Heart left ventricle (tissue), 16 donors: ENCODE results near the gene EMID1. TPM values are rescaled to one million over a fixed set of nuclear protein-coding genes. Genes with fewer than 3 reads are reported as not detected.

ENCODE experiments used
- ATAC-seq, 4 donors: fragments of 200-7000 bp; cut with Tn5 transposase; one replicate each; pipeline ENCODE4 v1.9.1; 2020 to 2022; ENCODE audit warnings: moderate library complexity in 4 of 4, mild to moderate bottlenecking in 3 of 4, moderate number of reproducible peaks in 1 of 4
- DNase-seq, 5 donors: peaks; one replicate each; pipeline ENCODE4 v3.0.0-alpha.2; 2020
- H3K27ac ChIP-seq, 12 donors: fragments of 200-600 bp; sonication (generic) in 4 of 12; one replicate each; pipeline versions ENCODE4 v1.5.0 to v1.8.0; 2016 to 2022; ENCODE audit warnings: mild to moderate bottlenecking in 2 of 12
- H3K27me3 ChIP-seq, 9 donors: fragments of 200-600 bp; sonication (generic) in 2 of 9; one replicate each; pipeline versions ENCODE4 v1.5.1 to v1.8.0; 2016 to 2022; ENCODE audit warnings: mild to moderate bottlenecking in 3 of 9
- H3K36me3 ChIP-seq, 9 donors: fragments of 200-600 bp; sonication (generic) in 2 of 9; one replicate each; pipeline versions ENCODE4 v1.5.0 to v1.8.0; 2018 to 2022; ENCODE audit warnings: mild to moderate bottlenecking in 2 of 9
- H3K4me1 ChIP-seq, 12 donors: fragments of 200-600 bp; sonication (generic) in 4 of 12; one replicate each; pipeline versions ENCODE4 v1.5.0 to v1.8.0; 2016 to 2022; ENCODE audit warnings: mild to moderate bottlenecking in 3 of 12
- H3K4me3 ChIP-seq, 12 donors: fragments of 200-600 bp; sonication (generic) in 4 of 12; one replicate each; pipeline versions ENCODE4 v1.5.0 to v1.8.0; 2017 to 2022; ENCODE audit warnings: mild to moderate bottlenecking in 9 of 12, moderate library complexity in 4 of 12
- H3K9me3 ChIP-seq, 12 donors: fragments of 200-600 bp; sonication (generic) in 4 of 12; one replicate each; pipeline versions ENCODE4 v1.5.0 to v1.8.0; 2016 to 2022; ENCODE audit warnings: mild to moderate bottlenecking in 1 of 12
- CTCF ChIP-seq, 12 donors: fragments of 200-600 bp; sonication (generic) in 4 of 12; IDR thresholded peaks; one replicate each; pipeline versions ENCODE4 v1.5.0 to v1.8.0; 2018 to 2022; ENCODE audit warnings: antibody characterized with exemption in 12 of 12, mild to moderate bottlenecking in 5 of 12
- POLR2A ChIP-seq, 2 donors: fragments of 450-650 bp; IDR thresholded peaks; one replicate each; pipeline ENCODE4 v1.6.1; 2017; ENCODE audit warnings: antibody characterized with exemption in 2 of 2, mild to moderate bottlenecking in 2 of 2, moderate library complexity in 2 of 2
- WGBS, 4 donors: extraction: QIAGEN DNeasy Blood & Tissue Kit in 2 of 4; methylation state at CpG; one replicate each; pipeline versions ENCODE4 v1.1.5 to v1.1.7; 2013 to 2018; 5-methylcytosine and 5-hydroxymethylcytosine counted together
- intact Hi-C, 10 donors: fragments of 100-400 bp; cut with DNase I; formaldehyde crosslinking; loops; one replicate each; pipeline versions ENCODE4 v1.11.1 to v1.14.2; 2022
- polyA plus RNA-seq, 2 donors: library from polyadenylated mRNA; stranded (reverse); fragments of 200-250 nt; gene quantifications; one replicate each; pipeline ENCODE4 v1.2.3, GENCODE V29; 2013
- total RNA-seq, 9 donors: library from RNA; depleted of rRNA in 2 of 9; stranded (reverse); fragments of >200 nt in 2 of 9; fragmentation: NEBNext Ultra II Directional in 3 of 9; extraction: Animal tissue kit (Norgen Biotek cat#: 25700) in 3 of 9; gene quantifications; one replicate each; pipeline versions ENCODE4 v1.1.0 to v1.2.4, GENCODE V29; 2016 to 2023
- donor health status: ischemic (EF 13 %, LVEDD 7.1; RV severe dilation, severe dysfunction).
- donor health status: healthy with polysubstance abuse.
- donor health status: DM: no; HTN: yes; CAD: no.
- donor health status: DM: no; HTN: no; CAD: no.
- donor health status: ischemic (EF 25% LVEDD 6.9; RV normal size, moderate dysfunction).
- donor health status: ischemic (EF 25% LVEDD 5.7; RV mildly dilated, moderate dysfunction).
- donor health status: healthy.
- donor health status: DM: yes; HTN: yes; CAD: no.
- donor health status: ischemic (EF 35%, LVEDD 5.7; RV mildly dilated, moderate dysfunction).
- donor health status: nonischemic (EF 11% LVEDD 7.7; RV severe dilation, severe dysfunction).
- donor health status: DM: yes; HTN: yes; CAD: no.
- donor health status: PGD.
- donor health status: ischemic (EF 29% LVEDD 5.4; RV normal size, mild dysfunction).
- donor health status: nonischemic (EF 23%, LVEDD 6.1; RV moderate dilation, normal function).

EMID1 gene
- total and polyA plus RNA-seq, 11 donors, result 0.16 to 1.5 (median 0.32) TPM; not detected in 2

DNA sequence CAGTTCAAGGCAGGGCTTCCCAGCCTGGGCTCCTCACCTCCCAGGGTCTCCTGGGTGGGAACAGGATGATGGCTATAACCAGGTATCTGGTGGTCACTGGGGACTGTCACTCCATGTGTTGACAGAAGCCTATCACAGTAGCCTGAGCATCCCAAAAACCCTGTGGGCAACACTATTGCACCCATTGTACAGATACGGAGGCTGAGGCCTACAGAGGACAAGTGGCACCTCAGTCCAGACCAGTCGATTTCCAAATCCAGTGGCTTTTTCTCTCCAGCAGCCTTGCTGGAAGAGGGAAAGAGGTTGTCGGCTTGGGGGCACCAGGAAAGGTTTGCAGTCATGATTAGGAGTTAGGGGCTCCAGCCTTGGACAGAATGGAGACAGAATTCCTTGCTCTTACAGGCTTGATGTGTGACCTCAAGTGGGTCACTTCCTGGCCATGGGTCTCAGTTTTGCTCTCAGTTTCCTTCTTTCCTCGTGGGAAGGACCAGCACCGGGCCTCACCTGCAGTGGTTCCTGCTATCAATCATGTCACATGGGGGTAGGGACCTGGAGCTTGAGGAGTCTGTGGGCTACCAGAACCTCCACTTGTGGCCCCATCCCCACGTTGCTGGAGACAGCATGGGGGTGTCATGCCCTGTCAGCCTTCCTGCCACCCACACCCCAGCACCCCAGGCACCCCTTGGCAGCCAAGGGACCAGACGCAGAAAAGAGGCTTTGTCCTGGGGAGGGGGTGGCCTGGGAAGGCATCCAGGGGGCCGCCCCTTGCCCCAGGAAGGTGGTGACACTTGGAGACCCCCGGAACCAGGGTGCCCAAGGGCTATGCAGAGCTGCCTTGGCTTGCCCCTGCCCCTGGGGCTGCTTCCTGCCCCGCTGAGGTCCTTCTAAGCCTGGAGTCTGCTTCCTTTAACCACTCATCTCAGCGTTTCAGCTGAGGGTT is 2.1 kb downstream of the EMID1 start:
- Histone ChIP-seq H3K27ac (no peak overlapping the region), H3K36me3 (no peaks in the 10 kb centered on the region), H3K27me3 (peaks cover 0 to 17% (median 0%) of the 10 kb centered on the region in 9 donors), H3K9me3 (no peaks in the 10 kb centered on the region), H3K4me3 (no peak overlapping the region), H3K4me1 (peaks cover 0 to 18% (median 8%) of the 10 kb centered on the region in 12 donors)
- WGBS, 4 donors, result 73 to 80% (median 76%) methylated on average over 8 to 11 of the region's 11 CpGs
- intact Hi-C loops, result loop anchor here in 1 of 10 donors (5.0 kb wide), 1 partner anchor 34 kb away; no protein-coding TSS in a partner anchor
- DNase-seq (no peak), ATAC-seq (no peak)
- no peak for TF ChIP-seq POLR2A (IDR thresholded peaks at IDR 0.05)
- no peak for TF ChIP-seq CTCF (IDR thresholded peaks at IDR 0.05)

DNA sequence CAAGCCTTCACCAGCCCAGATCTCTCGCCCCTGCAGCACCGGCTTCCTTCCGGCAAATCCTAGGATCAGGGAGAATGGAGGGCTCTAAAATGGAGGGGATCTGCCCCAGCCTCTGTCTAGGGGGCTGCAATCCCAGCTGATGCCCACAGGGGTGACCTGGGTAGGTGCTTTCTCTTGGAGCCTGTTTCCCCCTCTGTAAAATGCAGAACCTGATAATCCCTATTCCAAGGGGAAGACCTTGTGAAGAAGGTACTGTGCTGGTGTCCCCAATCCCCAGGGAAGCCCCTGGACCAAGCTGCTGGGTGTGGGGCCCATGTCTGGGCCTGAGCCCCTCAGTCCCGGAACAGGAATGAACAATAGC is 2.8 kb downstream of the EMID1 start:
- WGBS, 4 donors, result 90 to 96% (median 93%) methylated on average over 4 of the region's 4 CpGs
- no peaks in the 10 kb centered on the region for H3K9me3 ChIP-seq
- H3K4me1 ChIP-seq, result peaks cover 0 to 14% (median 5%) of the 10 kb centered on the region in 12 donors
- TF ChIP-seq CTCF (IDR thresholded peaks at IDR 0.05) (no peak), POLR2A (IDR thresholded peaks at IDR 0.05) (no peak)
- peaks cover 0 to 17% (median 0%) of the 10 kb centered on the region in 9 donors for H3K27me3 ChIP-seq
- DNase-seq (no peak), ATAC-seq (no peak)
- no peak overlapping the region for H3K27ac ChIP-seq
- no peak overlapping the region for H3K4me3 ChIP-seq
- intact Hi-C loops, result loop anchor here in 1 of 10 donors (5.0 kb wide), 1 partner anchor 34 kb away; no protein-coding TSS in a partner anchor
- no peaks in the 10 kb centered on the region for H3K36me3 ChIP-seq

- TF ChIP-seq CTCF (IDR thresholded peaks at IDR 0.05) (no peak), POLR2A (IDR thresholded peaks at IDR 0.05) (no peak)
- WGBS, 4 donors, result 65 to 83% (median 69%) methylated on average over 9 to 17 of the region's 17 CpGs
- Histone ChIP-seq H3K9me3 (no peaks in the 10 kb centered on the region), H3K4me1 (peaks cover 0 to 14% (median 5%) of the 10 kb centered on the region in 12 donors), H3K27ac (no peak overlapping the region), H3K36me3 (no peaks in the 10 kb centered on the region), H3K4me3 (no peak overlapping the region), H3K27me3 (peaks cover 0 to 17% (median 0%) of the 10 kb centered on the region in 9 donors)
- DNase-seq (no peak), ATAC-seq (no peak)
- intact Hi-C loops, result loop anchor here in 1 of 10 donors (5.0 kb wide), 1 partner anchor 33 kb away; no protein-coding TSS in a partner anchor
Observed at GRCh38 chr22:29208879-29209623, 3.4 kb downstream of the EMID1 start.

DNA sequence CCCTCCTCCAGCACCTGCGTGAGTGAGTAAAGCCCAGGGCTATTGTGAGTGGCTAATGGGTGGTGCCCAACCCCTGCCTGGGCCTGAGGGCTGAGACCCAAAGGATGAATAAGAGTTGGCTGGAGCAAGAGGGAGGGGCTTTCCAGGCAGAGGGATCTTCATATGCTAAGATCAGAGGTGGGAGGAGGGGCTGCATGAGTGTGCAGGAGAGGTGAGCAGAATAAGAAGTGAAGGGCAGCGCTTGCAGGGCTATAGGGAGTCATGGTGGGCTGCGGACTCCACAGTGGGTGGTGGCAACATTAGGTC is 3.9 kb downstream of the EMID1 start:
- ATAC-seq (no peak), DNase-seq (no peak)
- H3K4me1 ChIP-seq, result peaks cover 0 to 14% (median 5%) of the 10 kb centered on the region in 12 donors
- H3K9me3 ChIP-seq, result no peaks in the 10 kb centered on the region
- TF ChIP-seq CTCF (IDR thresholded peaks at IDR 0.05) (no peak), POLR2A (IDR thresholded peaks at IDR 0.05) (no peak)
- no peaks in the 10 kb centered on the region for H3K36me3 ChIP-seq
- WGBS, 4 donors, result 89 to 99% (median 95%) methylated on average over 3 of the region's 3 CpGs
- H3K4me3 ChIP-seq, result no peak overlapping the region
- intact Hi-C loops, result loop anchor here in 1 of 10 donors (5.0 kb wide), 1 partner anchor 33 kb away; no protein-coding TSS in a partner anchor
- H3K27me3 ChIP-seq, result peaks cover 0 to 17% (median 0%) of the 10 kb centered on the region in 9 donors
- no peak overlapping the region for H3K27ac ChIP-seq
